Measurements from ENCODE around the gene ASCC1.
"Not testable (repeated sequence)": the region's sequence is repeated elsewhere in the genome, so short reads cannot be mapped to it uniquely, and the experiment has no call there.

The ASCC1 gene

DNA sequence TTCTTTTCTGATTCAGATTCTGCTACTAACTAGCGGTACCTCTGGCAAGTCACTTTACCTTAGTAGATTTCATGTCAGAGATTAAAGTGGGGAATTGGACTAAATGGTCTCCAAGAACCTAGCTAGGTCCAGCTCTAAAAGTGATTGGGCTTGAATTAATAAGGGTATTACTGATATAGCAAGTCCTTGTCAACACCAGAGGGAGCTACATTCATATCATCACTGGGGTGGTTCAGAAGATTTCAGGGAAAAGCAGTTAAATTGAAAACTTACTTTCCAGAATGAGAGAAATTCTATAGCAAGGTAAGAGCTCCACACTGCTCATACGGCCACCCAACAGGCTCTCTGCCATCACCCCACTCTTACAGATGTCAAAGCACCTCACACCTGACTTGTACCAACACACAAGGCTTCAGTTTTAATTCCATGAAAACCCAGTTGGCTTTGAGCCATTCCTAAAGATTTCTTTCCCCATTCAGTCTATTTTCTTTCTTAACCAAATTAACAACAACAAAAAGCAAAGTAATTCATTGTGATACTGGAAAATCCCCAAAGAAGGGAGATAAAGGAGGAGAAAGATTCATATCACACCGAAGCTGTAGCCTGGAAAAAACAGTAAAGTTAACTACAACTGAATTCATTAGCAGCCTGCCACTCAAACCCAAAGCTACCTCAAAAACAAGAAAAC is 89.7 kb downstream of the ASCC1 start:
- no peak for ATAC-seq

DNA sequence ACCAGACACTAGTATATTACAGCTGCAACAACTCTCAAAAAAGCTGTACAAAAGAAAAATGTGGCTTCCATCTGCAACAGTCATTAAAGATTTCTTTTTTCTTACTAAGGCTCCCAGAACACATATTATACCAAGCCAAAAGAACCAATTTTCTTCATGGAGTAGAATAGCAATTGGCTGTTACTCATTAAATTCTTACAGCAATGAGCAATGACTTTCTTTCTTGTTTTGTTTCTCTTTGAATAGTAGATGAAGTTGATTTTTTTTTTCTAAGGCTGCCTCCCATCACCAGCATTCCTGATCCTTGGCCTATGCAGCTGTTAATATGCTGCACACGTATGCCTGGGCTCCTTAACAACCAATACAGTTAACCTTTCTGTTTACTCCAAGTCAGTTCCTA is 91.1 kb downstream of the ASCC1 start:
- ATAC-seq = no peak

More for the DNA sequence above, 89.7 kb downstream of the ASCC1 start:
- no peak for DNase-seq

DNA sequence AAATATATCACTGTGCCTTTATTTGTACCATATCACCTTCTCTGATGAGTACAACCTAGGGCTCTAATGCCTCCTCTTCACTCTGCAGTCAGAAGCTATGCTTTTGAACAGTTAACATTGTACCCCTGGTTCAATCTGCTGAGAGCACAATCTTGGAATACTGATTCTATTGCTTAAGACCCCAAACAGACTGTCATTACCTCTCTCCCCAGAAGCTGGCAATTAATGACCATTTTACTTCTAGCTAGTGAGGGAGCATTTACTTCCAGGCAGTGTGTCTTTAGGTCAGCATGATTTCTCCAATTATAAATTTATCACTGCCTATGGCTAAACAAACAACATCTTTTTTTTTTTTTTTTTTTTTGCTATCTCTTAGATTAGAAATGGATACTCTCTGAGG is 91.7 kb downstream of the ASCC1 start:
- no peak for ATAC-seq
- no peak for DNase-seq

More for the DNA sequence above, 91.1 kb downstream of the ASCC1 start:
- no peak for DNase-seq

DNA sequence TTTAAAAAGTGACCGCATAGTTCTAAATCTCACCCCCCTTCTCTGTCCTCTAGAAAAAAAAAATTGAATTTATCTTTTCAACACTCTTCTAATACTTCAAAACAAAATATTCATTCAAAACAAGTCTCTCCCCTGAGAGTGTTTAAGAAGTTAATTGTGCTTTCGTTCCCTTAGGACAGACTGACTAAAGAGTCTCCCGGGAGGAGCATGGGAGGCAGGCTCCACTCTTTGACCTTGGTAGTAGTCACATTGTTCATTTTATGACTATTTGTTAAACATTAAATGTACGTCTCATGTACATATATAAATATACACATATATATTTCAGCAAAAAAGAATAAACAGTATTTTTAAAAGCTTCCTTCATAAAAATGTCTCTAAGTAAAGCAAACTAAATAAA is 92.5 kb downstream of the ASCC1 start:
- ATAC-seq (no peak), DNase-seq (no peak)

DNA sequence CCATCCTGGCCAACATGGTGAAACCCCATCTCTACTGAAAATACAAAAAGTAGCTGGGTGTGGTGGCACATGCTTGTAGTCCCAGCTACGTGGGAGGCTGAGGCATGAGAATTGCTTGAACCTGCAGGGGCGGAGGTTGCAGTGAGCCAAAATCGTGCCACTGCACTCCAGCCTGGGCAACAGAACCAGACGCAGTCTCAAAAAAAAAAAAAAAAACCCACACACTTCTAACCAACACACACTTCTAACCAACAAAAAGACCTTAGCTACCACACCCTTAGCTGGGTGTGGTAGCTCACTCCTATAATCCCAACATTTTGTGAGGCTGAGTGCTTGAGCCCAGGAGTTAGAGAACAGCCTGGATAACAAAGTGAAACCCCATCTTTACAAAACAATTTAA is 93.9 kb downstream of the ASCC1 start:
- DNase-seq = no peak
- ATAC-seq = no peak

DNA sequence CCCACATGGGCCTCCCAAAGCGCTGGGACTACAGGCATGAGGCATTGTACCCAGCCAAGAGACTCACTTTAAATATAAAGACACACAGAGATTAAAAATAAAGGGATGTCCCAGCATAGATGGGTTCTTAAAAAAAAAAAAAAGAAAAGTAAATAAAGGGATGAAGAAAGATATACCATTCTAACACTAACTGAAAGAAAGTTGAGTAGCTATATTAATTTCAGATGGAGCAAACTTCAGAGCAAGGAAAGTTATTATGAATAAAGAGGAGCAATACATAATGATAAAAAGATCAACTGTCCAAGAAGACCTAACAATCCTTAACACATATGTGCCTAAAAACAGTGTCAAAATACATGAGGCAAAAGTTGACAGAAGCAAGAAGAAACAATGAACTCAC is 94.7 kb downstream of the ASCC1 start:
- no peak for ATAC-seq
- no peak for DNase-seq

DNA sequence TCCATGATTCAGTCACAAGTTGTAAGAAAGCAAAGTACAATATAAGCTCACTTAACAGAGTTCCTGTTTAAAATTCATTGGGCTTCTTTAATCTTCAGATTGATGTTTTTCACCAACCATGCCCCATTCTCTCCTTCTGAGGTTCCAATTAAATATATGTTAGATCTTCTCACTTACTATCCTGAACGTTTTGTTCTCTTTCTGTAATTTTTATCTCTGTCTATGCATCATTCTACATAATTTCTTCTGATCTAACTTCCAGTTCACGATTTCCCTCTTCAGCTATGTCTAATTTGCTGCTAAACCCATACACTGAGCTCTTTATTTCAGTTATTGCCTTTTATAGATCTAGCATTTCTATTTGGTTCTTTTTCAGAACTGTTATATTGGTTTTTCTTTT is 99.7 kb downstream of the ASCC1 start:
- ATAC-seq = no peak
- no peak for DNase-seq

DNA sequence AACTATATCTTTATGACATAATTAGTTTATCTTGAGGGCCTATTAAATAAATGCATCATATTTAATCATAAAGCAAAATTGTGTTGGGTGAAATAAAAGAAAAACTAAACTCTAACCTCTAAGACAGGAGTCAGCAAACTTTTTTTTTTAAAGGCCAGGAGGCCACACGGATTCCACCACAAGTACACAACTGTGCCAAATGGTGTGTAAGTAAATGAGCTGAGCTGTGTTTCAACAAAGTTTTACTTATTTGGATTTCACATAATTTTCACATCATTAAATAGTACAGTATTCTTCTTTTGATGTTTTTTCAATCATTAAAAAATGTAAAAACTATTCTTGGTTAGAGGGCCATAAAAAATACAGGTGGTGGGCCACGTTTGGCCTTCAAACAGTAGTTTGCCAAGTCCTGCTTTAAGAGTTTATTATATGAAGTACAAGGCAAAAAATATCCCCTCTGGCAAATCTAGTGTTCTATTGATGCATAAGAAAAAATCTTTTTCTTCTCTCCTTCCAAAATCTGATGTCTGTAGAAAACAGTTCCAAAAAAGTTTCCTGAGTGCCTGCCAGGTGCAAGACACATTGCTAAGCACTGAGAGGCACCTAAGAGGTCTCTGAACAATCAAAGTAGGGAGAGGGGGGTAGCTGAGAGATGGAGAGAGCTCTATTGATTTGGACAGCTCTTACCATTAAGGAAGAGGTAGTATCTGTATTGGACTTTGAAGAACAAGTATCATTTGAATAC is 101.2 kb downstream of the ASCC1 start:
- ATAC-seq (no peak), DNase-seq (no peak)

DNA sequence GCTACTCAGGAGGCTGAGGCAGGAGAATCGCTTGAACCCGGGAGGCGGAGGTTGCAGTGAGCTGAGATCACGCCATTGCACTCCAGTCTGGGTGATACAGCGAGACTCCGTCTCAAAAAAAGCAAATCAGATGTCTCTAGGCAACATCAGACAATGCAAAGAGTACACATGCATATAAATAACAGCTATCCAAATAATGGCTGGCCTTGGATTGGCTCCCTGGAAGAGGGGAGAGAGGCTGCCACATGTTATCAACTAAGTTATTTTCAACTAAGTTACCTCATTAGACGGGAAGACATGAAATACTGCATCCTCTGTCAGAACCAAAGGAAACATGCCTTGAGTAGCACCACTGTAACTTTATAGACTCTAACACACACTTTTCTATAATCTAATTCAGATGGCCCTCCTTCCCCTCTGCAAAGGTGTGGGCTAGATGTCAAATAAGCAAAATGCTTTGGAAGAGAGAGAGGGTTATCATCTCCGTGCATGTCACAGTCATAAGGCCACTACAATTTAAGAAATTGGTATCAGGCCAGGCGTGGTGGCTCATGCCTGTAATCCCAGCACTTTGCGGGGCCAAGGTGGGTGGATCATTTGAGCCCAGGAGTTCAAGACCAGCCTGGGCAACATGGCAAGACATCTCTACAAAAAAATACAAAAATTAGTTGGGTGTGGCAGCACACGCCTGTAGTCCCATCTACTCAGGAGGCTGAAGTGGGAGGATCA is 105.2 kb downstream of the ASCC1 start:
- ATAC-seq = no peak

DNA sequence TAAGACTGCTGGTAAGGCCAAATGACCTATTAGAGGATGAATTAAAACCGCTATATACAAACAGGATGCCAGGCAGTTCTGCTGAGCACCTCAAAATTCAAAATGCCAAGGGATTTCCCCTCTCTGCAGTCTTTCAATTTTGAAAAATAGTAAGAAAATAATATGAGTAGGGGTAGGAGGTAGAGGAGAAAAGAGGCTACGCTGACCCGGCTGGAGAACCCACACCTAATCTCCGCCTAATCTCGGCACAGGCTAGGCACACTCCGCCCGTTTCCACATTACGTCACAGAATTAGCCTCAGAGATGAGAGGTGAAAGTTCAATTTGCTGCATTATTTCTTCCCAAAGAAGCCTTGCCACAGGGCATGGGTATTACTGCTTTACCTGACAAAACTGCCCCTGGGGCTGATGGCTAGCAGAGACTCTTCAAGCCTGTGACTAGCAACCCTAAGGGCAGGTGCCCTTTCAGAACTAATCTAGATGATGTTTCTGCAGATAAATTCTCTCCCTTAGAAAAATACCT is 106.4 kb downstream of the ASCC1 start:
- DNase-seq = no peak

More for the DNA sequence above, 105.2 kb downstream of the ASCC1 start:
- DNase-seq = no peak

DNA sequence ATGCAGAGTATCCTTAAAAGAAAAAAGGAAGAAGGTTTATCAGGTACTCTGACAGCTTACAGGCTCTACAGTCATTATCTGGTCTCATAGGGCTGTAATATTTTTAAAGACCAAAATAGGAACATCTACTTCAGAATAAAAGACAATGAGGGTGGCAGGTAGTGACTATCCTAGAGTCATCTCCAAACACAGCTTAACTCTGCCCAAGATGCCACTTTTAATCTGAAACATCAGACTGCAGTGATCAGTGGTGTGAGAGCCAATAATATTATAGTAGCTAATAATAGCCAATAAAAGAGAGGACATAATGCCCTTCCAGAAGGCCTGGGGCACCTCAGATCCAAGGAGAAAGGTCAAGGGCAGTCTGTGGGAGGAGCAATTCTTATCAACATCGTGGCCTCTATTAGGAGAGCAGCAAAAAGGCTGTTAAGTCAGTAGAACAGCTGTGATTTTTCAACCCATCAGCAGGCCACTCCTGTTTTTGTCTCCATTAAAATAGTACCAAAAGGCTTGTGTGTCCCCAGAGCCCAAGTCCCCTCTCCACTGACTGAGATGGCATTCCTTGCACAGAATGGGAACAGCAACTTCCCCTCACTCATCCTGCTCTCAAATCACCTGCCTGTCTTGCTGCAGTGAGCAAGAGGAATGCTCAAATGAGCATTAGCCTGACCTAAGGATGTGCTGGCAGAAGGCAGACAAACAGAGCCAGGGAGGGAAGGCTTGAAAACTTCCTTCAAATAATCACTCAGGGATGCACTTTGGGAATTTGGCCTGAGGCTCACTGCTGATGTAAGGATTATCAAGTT is 107.0 kb downstream of the ASCC1 start:
- no peak for DNase-seq
- ATAC-seq = no peak

More for the DNA sequence above, 106.4 kb downstream of the ASCC1 start:
- no peak for ATAC-seq

DNA sequence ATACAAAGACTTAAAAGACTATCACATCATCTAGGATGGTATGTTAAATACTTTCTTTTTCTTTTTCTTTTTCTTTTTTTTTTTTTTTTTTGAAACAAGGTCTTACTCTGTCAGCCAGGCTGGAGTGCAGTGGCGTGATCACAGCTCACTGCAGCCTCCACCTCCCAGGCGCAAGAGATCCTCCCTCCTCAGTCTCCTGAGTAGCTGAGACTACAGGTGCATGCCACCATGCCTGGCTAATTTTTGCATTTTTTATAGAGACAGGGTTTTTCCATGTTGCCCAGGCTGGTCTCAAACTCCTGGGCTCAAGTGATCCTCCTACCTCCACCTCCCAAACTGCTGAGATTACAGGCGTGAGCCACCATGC is 108.1 kb downstream of the ASCC1 start:
- DNase-seq, ATAC-seq: not testable (repeated sequence)

DNA sequence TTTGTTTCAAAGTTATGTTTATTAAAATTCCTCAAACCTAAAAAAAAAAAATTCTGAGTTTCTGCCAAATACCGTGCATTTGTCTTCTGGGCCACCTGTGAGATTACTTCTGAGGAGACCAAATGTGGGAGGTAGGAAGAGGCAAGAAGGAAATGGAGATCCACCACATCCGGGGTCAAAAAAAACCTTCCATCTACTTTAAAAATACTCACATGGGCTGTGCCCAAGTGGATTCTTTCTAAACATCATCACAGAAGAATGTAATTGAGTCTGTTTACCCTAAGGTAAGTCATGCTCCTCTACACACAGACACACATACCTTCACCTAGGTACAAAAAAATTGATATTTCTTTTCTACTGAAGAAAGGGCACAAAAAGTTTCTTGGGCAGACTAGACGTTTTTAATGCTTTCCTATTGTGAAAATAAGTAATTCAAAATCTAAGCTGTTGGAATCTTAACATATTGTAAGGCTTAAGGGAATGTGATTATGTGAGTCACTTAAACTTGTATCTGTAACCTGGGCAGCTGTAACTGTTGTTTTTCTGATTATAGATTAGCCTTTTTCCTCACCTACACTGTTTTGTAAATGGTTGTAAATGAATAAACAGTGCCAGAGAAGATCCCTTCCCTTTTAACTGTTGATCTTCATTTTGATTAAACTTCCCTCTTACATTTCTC is 108.6 kb downstream of the ASCC1 start:
- ATAC-seq = peak; percentile 70
- no peak for DNase-seq

DNA sequence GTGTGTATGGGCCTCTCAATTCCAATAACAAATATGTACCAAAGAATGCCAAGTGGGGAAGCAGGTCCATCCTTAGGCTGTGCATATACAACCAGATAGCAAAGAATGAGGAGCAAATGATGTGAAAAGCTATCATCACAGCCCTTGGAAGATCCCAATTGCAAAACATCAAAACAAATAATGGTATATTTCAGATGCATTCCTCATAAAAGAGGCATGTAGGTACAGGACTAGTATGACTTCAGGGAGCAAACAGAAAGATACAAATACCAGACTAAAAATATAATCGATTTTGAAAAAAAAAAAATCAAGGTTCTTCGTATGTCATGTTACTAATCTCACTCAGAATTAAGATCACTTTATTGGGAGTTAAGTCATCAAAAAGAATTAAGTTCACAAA is 109.2 kb downstream of the ASCC1 start:
- ATAC-seq = no peak

DNA sequence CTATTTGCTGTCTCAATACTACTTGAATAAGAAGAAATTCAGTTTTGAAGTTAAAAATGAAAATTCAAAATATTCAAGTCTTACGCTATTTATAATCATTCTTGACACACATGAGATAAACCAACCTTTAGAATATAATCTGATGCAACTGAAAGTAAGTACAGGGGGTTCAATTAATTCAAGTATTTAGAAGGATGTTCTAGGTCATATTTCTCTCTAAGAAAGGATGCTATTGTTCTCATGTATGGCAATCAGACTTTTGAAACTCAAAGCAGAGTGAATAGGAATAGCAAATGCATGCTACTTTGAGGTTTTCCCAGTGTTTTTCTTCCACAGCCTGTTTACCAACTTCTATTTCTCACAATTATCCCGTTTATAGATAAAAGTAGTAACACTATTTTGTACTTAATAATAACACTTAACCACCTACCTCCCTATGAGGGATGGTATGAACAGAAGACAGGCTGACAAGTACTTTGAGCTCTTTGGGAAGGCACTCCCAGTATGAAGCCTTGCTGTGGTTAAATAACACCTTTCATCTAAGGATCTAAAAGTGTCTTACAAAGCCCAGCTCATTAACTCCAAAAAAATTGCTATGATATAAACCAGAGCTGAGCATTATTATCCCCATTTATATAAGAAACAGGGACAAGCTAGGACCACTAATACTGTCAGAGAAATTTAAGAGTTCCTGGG is 109.8 kb downstream of the ASCC1 start:
- no peak for ATAC-seq
- DNase-seq = no peak

More for the DNA sequence above, 109.2 kb downstream of the ASCC1 start:
- DNase-seq = no peak

DNA sequence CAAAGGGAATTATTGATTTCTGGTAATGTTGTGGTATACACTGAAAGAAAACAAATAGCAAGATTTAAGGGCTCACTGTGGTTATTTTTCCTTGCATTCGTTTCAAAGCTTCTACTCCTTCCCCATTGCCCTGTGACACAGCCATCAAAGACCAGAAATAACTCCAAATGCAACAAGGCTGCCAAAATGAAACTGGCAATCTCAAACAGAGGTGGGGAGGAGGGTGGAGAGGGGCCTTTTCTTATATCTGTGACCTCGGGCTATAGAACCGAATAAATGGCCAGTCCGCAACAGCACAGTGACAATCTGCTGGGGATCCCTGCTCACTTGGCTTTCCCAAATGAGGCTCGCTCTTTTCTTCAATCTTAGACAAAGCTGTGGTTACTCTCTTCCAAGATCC is 110.4 kb downstream of the ASCC1 start:
- ATAC-seq (no peak), DNase-seq (no peak)

DNA sequence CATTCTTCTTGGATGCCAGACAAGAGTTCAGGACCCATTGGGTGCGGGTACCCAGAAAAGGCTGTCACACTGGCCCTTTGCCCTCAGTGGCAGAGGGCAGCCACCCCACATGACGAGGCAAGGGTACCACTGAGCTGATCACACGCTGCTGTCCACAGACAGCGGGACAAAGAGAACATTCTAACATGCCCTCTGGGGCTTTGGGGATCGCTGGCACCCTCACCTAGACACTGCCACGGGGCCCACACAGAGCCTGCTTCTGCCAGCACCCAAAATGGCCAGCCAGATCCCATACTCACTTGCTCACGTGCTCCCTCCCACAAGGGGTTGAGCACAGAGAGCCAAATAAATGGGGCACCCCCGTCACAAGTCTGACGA is 111.0 kb downstream of the ASCC1 start:
- no peak for ATAC-seq
- no peak for DNase-seq

DNA sequence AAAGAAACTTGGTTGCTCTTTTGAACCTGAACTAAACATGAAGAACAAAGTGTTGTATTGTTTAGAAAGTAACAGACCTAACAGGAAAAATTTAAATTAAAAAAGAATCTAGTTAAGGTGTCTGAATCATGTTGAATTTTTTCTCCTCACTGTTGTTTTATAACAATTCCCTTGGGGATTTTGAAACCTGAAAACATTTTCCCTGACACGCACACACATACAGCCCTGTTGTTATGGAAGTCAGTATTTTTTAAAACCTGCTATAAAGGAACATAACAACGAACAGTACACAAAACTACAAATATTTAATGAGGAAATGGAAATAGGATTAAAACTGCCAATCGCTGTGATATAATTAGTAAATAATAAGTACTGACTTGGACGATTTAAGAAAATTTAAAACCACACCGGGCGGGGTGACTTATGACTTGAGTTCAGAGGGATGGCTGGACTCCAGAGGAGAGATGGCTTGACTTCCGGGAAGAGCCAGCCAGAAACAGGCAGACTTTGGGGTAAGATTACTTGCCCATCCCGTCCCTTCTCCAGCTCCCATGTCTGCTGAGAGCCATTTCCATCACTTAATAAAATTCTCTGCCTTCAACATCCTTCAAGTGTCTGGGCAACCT is 111.5 kb downstream of the ASCC1 start:
- no peak for ATAC-seq
- DNase-seq = no peak

DNA sequence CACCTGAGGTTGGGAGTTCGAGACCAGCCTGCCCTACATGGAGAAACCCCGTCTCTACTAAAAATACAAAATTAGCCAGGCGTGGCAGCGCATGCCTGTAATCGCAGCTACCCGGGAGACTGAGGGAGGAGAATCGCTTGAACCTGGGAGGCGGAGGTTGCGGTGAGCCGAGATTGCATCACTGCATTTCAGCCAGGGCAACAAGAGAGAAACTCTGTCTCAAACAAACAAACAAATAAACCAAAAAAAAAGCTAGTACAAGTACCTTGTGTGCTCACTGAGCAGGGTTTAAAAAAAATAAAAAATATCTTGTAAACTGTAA is 116.5 kb downstream of the ASCC1 start:
- no peak for ATAC-seq
- DNase-seq = no peak

DNA sequence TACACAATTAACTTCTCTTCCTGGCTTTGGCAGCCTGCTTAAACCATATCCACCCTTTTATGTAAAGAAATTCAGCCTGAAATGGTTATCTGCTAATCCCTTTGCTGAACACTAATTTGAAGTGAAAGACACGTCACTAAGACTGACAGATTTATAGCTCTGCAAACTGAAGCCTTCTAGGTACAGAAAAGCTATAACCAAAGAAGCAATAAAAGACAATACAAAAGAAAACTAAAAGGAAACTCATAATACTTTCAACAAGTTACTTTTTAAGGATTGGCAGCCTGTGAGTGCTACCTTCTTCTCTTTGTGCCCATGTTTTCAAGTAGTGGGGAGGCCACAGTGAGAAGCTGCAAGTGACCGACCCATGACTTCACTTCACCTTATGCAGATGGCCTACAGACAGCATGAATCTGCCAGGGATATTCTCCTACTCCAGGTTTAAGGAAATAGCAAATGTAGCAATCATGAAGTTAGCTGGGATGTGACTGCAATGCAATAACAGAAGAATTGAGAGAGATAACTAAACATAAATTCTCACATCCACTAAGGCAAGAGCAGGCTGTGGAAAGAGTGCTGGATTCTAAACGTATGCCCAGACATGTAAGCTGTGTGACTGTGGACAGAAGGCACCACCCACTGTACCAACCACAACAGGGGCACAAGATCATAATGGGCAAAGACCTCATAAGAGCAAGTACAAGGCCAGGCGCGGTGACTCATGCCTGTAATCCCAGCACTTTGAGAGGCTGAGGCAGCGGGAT is 117.1 kb downstream of the ASCC1 start:
- ATAC-seq = no peak
- no peak for DNase-seq

Data from stimulated activated naive CD8-positive, alpha-beta T cell treated with anti-CD3 and anti-CD28 coated beads, Interleukin-15, Interleukin-2, amounts not matched to agents 100 U/mL and 50 U/mL, for 24 hours (primary cell).